A549 (cell line): Measurements from ENCODE around the gene RGS10.

ENCODE experiments used
- CBX8 ChIP-seq: fragments of 200-600 bp; sonication (generic); IDR thresholded peaks from 2 replicates; pipeline ENCODE4 v1.6.1; 2016
- HOXB5 ChIP-seq: fragments of 250-450 bp; sonication (Bioruptor Pico); IDR thresholded peaks from 2 replicates; pipeline ENCODE4 v1.5.0; 2020; ENCODE audit warnings: mild to moderate bottlenecking, moderate library complexity
- JUN ChIP-seq, 2 experiments: fragments of >200 bp; sonication (Bioruptor Twin); formaldehyde crosslinking; IDR thresholded peaks; 2 replicates in 1 of 2; 3 replicates in 1 of 2; pipeline ENCODE4 v1.6.1; 2016 to 2017
- MYC ChIP-seq: IDR thresholded peaks from 2 replicates; pipeline ENCODE4 v1.6.1; 2012; ENCODE audit warnings: mild to moderate bottlenecking, inconsistent platforms, low read length, improper control_type of control experiment, borderline replicate concordance
- NR3C1 ChIP-seq: fragments of >200 bp; sonication (Bioruptor Twin); formaldehyde crosslinking; IDR thresholded peaks from 3 replicates; pipeline ENCODE4 v1.6.1; 2017
- POLR2AphosphoS2 ChIP-seq: conservative IDR thresholded peaks from 2 replicates; pipeline ENCODE4 v1.6.1; 2012; ENCODE audit warnings: low read length, improper control_type of control experiment, inconsistent platforms
- TP53 ChIP-seq: fragments of 250-450 bp; sonication (Bioruptor Pico); IDR thresholded peaks from 2 replicates; pipeline ENCODE4 v1.5.0; 2021; ENCODE audit warnings: mild to moderate bottlenecking, moderate library complexity
- TF ChIP-seq, protein P1 (sequence below): fragments of >200 bp; sonication (Bioruptor Twin); formaldehyde crosslinking; IDR thresholded peaks from 3 replicates; pipeline ENCODE4 v1.5.1; 2016

- no peak for TF ChIP-seq CBX8
- TF ChIP-seq, protein P1, sequence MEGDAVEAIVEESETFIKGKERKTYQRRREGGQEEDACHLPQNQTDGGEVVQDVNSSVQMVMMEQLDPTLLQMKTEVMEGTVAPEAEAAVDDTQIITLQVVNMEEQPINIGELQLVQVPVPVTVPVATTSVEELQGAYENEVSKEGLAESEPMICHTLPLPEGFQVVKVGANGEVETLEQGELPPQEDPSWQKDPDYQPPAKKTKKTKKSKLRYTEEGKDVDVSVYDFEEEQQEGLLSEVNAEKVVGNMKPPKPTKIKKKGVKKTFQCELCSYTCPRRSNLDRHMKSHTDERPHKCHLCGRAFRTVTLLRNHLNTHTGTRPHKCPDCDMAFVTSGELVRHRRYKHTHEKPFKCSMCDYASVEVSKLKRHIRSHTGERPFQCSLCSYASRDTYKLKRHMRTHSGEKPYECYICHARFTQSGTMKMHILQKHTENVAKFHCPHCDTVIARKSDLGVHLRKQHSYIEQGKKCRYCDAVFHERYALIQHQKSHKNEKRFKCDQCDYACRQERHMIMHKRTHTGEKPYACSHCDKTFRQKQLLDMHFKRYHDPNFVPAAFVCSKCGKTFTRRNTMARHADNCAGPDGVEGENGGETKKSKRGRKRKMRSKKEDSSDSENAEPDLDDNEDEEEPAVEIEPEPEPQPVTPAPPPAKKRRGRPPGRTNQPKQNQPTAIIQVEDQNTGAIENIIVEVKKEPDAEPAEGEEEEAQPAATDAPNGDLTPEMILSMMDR = no peak
- TF ChIP-seq POLR2AphosphoS2 = no peak
- TF ChIP-seq MYC = no peak
- no peak for TF ChIP-seq HOXB5 (CRISPR knock-in tag)
- TF ChIP-seq TP53 (CRISPR knock-in tag) = no peak
- TF ChIP-seq JUN (IDR thresholded peaks at IDR 0.05) = no peak
- no peak for TF ChIP-seq NR3C1
Measured at GRCh38 chr10:119502209-119502608, 40.3 kb downstream of the RGS10 start.
